HG02840 (cell line): ENCODE measurements around the gene NFKB2.

Source experiments
- ATAC-seq: cut with Tn5 transposase; IDR thresholded peaks from one replicate; pipeline ENCODE4 v1.9.1; 2021; ENCODE audit warnings: mild to moderate bottlenecking, moderate library complexity, moderate number of reproducible peaks; ENCODE audit not compliant: unreplicated experiment, low FRiP score

The NFKB2 gene

DNA sequence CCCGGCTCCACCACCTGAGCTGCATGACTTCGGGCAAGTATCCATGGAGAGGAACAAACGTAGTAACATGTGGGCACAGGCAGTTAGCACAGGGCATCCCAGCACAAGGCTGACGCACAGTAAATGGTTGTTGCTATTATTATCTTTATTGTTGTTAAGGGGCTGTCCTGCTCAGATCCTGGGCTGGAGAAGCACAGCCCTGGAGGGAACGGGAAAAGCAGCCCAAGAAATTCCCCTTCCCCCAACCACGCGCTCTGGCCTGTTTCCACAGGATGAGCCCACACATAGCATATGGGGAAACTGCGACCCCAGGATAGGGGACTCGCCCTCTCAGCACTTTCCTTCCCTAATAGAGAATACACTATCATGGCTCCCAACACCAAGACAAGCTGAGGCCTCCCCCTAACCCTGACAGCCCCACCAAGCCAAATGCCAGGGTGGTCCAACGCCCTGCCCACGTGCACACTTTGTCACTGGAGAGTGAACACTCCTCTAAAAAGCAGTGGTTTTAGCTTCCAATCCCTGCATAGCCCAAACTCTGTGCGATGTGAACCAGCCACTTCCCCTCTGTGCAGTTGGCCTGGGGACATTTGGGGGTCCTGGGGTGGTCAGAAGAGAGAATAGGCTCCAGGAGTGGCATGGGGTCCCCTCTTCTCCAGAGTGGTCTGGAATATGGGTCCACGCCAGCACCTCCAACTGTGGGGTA, 12.1 kb downstream of the NFKB2 start:
- no peak for ATAC-seq

DNA sequence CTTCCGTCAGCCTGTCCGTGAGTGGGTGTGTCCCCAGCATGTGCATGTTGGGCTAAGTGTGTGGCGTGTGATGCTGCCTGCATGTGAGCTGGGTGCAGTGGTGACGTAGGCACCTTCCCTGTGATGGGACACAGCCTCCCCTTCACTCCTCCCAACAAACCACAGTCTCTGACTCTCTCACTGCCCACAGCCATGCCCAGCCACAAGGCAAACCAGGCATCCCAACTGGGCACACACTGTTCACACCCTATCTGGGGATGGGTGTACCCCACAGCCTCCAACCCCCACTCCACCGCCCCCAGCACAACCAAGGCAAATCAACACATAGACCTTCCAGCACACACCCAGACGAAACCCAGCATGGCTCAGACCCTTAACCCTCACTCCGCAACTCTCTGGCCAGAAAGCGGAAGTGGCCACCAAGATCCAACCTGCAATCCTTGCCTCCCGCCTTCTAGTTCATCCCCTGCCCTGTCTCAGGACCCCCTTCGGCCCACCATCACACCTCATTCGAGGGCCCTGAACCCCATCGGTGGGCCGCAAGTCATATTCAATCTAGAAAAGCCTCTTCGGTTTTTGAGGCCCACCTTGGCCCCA, 12.7 kb downstream of the NFKB2 start:
- no peak for ATAC-seq

DNA sequence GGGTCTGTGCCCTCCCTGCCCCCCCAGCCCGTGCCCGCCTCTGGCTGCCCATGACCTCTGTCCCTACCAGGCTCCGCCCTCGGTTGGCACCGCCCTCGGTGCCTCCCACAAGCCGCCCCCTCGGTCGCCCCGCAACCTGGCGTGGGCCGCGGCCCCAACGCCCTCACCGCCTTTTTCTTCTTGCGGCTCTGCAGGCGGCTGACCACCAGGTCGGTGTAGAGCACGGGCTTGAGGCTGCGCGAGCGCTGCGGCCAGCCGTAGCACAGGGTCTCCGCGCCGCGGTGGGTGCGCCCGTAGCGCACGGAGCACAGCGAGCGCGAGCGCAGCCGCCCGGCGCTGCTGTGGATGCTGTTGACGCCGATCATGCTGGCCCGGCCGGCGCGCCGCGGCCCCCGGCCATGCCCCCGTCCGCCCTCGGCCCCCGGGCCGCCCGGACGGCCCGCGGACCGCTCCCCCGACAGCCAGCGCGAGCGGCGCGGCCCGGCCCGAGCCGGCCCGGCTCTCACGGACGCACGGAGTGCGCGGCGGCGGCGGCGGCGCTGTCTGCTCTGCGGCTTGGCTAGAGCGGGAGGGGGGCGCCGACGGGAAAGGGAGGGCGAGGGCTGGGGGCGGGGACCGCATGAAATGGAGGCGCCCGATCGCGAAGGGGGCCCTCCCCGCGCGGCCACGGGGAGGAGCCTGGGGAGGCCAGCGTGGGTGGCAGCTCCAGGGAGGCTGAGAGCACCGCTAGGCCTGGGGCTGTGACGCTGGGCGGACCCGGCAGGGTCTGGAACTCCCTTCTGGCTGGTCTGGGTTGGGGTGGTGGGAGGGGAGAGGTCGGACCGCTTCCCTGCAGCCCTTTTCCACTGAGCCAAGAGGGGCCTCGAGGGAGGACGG, 13.5 kb downstream of the NFKB2 start:
- ATAC-seq: no peak

DNA sequence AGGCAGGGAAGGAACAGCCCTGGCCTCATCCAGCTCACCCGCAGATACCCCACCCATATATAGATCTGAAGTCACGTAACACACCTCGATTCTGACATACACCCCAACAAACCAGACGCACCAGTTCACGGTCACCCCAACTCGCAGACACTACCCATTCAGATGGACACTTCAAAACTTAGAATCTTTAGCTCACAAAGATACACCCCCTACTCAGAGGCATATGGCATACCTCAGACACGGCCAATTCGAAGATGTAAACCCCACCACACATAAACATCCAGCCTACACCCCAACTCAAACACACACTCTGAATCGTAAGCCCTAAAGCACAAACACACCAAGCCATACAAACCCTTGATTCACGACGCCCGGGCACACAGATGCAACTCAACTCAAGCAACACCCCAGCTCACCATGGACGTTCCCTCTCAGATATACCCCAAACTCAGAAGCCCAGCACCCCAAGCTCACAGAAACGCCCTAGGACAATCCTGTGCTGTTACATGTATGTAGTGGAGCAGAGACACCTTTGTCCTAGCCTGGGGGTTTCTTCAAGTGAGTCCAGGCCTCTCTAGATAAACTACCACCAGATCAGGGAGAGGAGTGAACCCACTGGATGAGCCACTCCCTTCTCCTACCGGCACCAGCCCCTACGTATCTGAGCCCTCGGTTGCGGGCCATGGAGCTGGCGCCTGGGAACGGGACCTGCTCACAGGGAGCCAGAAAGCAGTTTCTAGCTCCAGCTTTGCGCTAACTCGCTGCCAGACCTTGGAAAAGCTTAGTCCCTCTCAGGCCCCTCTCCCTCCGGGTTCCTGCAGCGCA, 14.3 kb downstream of the NFKB2 start:
- no peak for ATAC-seq

DNA sequence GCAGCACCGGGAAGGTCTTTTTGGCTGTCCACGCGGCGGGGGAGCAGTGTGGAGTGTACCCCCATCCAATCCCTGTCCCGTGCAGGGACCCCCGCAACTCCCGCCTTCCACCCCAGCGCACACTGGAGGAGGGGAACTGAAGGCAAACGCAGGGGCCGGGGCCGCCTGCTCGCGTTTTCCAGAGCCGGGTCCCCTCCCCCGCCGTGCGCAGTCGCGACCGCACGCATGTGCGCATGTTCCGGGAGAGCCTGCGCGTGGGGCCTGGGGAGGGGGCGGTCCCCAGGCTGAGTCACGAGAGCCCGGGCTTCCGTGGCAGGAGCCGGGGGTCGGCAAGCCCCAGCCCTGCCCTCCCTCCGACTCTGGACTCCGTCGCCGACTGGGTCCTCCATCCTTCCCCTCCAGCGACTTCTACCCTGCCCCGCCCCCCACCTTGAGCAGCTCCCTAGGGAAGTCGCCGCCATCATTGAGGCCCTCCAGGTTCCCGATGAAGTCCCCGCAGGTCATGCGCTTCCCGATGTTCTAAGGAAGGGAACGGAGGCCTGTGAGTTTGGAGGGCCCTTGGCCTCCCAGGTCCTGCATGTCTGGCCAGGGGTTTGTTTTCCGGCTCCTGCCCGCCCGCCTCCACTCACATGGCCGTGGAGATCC, 15.0 kb downstream of the NFKB2 start:
- ATAC-seq: no peak

DNA sequence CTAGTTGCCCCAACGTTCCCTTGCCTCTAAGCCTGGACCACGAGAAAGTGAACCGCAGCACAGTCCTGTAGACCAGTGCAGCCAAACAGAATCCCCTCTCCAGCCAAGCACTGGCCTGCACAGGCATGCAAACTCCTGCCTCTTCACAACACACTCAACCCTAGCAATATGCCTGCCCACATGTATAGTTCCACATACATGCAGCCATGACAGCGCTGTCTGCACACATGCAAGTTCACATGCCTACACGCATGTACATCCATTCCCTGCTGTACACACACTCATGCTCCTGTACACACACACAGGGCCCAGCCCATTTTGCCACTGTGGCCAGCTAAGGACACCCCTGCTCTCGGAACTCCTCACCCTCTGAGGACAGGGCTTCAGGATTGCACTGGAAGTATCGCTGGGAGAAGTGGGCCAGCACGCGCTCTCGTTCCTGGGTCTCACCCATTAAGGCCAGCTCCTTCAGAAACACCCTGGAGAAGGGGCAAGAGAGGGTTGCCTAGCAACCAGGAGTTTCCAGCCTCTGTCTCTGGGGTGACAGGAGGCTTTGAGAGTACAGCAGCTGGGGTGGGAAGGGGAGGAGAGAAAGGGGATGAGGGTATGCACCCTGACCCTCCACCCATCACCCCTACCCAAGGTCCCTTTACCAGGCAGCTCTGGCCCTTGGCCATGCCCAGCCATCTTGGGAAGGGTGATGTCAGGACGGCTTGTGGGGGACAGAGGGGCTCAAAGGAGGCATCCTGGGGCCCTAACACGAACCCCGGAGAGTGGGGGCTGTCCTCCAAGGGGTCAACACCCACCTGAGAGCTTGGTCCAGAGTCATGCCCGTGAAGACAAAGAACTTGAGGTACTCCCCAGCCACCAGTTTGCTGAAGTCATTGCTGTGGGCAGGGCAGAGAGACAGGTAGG, 16.1 kb downstream of the NFKB2 start:
- ATAC-seq: no peak

DNA sequence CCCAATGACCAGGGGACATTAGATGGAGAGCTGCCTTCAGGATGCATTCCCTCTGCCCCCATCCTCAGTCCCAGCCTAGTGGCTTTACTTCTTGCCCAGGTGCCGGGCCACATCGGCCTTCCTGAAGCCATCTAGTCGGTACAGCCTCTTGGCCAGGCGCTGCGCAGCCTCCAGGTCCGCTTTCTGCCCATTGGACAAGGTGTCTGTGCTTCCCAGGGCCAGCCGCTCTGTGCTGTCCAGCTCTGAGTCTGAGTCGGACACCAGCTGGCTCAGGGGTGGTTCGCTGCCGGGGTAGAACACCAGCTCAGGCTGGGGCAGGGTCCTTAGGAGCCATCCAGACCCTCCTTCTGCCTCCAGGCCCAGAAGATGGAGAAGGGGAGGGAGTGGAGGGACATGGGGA, 16.8 kb downstream of the NFKB2 start:
- ATAC-seq: no peak

DNA sequence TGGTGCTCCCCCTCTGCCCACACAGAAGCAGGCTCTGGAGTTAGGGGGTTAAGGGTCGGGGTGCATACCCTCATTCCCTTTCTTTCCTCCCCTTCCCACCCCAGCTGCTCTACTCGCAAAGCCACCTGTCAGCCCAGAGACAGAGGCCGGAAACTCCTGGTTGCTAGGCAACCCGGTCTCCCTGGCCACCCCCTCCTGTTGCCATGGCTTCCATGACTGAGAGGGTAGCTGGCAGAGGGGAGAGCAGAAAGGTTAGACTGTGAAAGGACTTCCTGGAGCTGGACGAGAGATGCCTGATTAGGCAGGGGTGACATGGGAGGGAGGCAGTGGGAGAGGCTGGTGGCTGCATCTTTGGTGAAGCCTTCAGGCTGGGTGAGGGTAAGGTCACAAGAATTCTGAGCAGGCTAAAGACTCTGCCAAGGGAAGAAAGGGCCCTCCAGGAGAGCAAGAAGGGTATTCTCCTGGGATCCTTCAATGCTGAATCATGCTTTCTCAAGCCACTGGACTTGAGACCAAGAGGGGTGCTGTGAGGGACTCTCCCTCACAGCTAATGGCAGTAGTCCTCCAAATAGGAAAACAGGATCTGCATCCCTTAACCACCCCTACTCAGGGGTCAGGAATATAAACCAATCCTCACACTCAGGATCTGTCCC, 17.7 kb downstream of the NFKB2 start:
- ATAC-seq: no peak

DNA sequence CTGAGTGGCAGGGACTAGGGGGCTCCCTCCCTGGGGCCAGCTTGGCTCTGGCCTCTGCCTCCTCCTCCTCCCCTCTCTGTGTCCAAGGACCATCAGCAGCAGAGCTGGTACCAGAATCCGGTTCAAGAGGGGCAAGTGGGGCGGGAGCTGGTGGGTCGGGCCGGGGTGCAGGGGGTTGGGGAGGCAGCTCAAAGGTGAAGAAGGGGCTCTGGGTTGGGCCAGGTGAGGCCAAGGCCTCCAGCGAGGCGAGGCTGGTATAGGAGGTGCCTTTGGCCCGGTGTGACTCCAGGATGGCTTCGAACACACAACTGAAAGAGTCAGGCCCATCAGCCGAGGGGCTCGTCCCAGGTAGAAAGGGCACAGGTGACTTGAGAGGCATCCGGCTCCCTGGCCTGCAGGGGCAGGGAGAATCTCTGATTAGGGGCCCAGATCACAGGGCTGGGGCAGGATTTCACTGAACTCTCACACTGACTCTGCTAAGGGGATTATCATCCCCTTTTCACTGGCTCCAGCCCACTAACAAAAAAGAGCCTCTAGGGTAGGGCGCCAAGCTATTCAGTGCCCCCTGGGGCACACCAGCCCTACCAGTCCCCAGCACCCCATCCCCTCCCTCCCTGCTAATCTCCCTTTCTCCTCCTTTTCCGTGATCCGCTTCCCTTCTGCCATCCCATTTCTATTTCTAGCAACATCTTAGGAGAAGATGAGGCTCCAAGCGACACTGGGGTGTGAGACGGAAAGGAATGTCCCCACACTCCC, 18.5 kb downstream of the NFKB2 start:
- ATAC-seq: no peak

DNA sequence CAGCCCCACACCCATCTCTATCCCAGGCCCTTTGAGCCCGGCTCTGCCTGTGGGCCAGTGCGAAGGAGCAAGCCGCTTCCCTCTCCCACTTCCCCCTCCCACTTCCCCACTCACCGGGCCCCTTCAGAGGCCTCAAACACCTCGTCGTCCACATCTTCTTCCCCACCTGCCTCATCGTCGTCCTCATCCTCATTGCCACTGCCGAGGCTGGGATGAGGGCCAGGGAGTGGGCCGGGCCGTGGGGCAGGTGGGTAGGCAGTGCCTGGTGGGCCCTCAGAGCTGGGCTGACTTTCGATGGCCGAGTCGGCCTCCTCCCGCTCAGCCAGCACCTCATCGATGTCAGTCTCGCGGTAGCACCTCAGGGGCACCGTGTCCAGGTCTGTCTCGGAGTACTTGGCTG, 19.2 kb downstream of the NFKB2 start:
- ATAC-seq: no peak

DNA sequence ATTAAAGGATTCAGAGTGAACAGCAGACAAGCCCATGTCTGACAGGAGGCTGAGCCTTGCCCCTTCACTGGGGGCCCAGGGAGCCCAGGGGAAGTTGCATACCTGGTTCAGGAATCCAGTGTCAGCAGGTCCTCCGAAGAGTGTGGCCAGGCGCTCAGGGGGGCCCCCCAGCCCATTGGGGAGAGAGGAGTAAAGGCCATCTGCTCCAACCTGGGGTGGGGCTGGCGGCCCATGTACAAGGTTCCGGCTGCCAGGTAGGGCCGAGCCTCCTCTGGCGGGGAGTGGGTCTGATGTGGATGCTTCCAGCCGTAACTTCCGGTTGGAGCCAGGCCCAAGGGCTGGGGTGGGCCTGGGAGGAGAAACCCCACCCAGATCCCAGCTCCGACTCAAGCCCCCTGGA, 20.8 kb downstream of the NFKB2 start:
- ATAC-seq: no peak

DNA sequence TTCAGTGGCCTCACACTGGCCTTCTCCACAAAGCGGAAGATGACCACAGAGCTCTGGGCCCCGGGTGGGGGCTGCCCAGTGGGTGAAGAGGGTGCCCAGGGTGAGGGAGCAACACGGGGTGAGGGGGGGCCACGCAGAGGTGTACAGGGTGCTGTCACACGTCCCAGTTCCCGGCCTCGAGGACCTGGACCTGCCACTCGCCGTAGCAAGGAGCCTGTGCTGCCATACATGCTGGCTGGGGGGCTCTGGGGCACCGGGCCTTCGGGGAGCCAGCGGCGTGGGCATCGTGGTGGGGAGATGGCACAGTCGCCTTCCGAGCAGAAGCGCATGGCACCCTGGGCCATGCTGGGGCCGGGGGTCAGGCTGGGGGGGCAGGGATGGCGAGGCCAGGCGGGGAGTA, 21.2 kb downstream of the NFKB2 start:
- ATAC-seq: no peak

DNA sequence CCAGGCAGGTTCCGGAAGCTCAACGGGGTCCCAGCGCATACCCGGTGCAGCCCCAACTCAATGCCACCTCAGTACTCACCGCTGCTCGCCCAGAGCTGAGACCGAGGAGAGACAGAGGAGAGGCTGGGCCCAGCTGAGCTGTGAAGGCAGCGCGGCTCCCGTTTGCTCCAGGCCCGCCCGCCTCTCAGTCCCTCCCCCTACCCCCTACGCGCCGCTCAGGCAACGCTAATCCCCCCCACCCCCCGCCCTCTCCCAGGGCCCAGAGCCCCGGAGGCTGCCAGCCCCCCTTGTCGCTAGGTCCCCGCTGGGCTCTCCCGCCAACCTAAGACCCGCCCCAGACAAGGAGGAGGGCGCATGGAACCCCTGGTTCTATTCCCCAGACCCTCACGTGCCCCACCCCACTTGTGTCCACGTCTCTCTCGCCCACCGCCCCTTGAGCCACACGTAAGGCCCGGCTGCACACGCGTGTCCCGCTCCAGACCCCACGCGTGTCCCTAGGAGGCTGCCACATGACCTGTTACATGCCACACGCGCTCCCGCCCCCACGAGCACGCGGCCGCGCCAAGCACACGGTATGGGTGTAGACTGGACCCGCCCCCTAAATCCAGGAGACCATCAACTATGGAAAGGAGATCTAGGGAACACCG, 23.2 kb downstream of the NFKB2 start, which contains the start of gene PSD:
TSS of gene PSD (minus strand) at position 164 of the 647 bp plus-strand sequence. CDS start 1,747 bp downstream, outside the sequence.
- no peak for ATAC-seq

DNA sequence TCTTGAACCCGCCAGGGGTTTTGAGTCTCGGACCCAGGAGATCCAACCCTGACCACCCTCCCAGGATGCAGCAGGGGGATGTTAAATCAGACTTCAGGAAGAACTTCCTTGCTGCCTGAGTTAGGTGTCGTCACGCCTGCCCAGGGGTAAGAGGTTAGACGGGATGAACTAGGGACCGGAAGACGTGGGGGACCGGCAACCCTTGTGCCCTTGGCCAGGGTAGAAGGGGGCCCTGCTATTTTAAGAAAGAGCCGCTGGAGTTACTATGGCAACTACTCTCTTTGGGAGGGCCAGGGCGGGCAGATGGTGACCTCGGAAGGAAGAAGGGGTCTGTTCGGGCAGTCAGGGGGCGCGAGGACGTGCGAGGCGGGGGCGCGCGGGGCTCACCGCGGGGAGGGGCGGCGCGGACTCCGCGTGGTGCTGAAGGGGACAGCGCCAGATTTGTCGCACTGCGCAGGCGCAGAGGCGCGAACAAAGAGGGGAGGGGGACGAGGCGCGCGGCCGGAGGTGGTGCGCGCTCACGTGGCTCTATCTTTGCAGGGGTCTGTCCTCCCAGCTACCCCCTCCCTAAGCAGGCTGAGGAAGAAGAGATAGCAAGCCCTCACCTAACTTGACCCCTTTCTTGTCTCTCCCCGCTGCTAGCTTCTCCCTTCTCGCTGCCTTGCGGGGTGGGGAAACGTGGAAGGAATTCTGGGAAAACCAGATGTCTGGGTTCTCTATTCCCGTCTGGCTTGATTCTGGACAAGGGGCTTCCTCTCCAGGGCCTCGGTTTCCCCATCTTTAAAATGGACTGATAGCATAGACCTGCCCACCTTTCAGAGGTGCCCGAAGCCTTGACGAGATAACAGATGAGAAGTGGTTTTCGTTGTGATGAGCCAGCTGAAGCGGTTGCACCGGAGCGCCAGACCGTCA, 24.0 kb downstream of the NFKB2 start:
- no peak for ATAC-seq

DNA sequence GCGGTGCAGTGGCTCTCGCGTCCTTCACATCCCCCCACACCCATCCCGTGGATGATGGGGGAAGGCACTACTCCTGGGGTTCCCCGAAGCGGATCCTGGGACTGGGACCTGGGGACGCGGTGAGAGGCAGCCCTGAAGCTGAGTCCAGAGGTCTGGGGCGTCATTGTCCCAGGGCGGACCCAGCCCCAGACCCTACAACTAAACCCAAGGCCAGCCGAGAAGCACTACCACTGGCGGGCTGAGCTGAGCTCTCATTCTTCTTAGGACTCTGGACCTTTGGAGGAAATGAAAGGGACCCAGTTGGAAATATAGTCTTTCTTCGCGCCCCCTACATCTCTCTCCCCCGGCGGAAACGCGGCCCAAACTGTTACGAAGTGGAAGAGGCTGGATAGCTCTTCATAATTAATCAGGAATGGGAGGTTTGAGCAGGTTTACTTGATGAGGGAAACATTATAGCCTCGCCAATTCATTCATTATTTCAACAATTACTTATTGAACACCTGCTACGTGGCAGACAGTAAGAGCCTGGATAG, 24.7 kb downstream of the NFKB2 start:
- no peak for ATAC-seq
